HG03139 (cell line): Measurements from ENCODE around the gene STAMBPL1.
"Not testable (repeated sequence)": the region's sequence is repeated elsewhere in the genome, so short reads cannot be mapped to it uniquely, and the experiment has no call there.

Experiments used
- ATAC-seq: cut with Tn5 transposase; IDR thresholded peaks from one replicate; pipeline ENCODE4 v1.9.1; 2021; ENCODE audit not compliant: unreplicated experiment

STAMBPL1 gene

GRCh38 chr10:88879534-88880281 is at the start of gene STAMBPL1:
Gene STAMBPL1 (plus strand): TSS chr10:88880245. CDS start chr10:88901709, 21,464 bp downstream.
- peak; percentile 48 for ATAC-seq

GRCh38 chr10:88830643-88831268 is 49.3 kb upstream of the STAMBPL1 start:
- no peak for ATAC-seq

- no peak for ATAC-seq
Observed at GRCh38 chr10:88831709-88832108, 48.3 kb upstream of the STAMBPL1 start.

GRCh38 chr10:88832376-88832775 is 47.7 kb upstream of the STAMBPL1 start:
- no peak for ATAC-seq

GRCh38 chr10:88833156-88833555 is 46.9 kb upstream of the STAMBPL1 start:
- ATAC-seq = no peak

- ATAC-seq = no peak
Observed at GRCh38 chr10:88833723-88834122, 46.3 kb upstream of the STAMBPL1 start.

- peak; percentile 59 for ATAC-seq
Observed at GRCh38 chr10:88835096-88835909, 44.7 kb upstream of the STAMBPL1 start.

GRCh38 chr10:88835910-88836221 is 44.2 kb upstream of the STAMBPL1 start:
- ATAC-seq = no peak

GRCh38 chr10:88837632-88838031 is 42.4 kb upstream of the STAMBPL1 start:
- not testable (repeated sequence) for ATAC-seq

- no peak for ATAC-seq
Observed at GRCh38 chr10:88838766-88839350, 41.2 kb upstream of the STAMBPL1 start.

- ATAC-seq = no peak
Observed at GRCh38 chr10:88840104-88840503, 39.9 kb upstream of the STAMBPL1 start.

GRCh38 chr10:88840881-88841280 is 39.2 kb upstream of the STAMBPL1 start:
- no peak for ATAC-seq

GRCh38 chr10:88841316-88842111 is 38.5 kb upstream of the STAMBPL1 start:
- no peak for ATAC-seq

GRCh38 chr10:88843171-88843570 is 36.9 kb upstream of the STAMBPL1 start:
- no peak for ATAC-seq

- ATAC-seq = no peak
Observed at GRCh38 chr10:88848499-88848898, 31.5 kb upstream of the STAMBPL1 start.

GRCh38 chr10:88849234-88849633 is 30.8 kb upstream of the STAMBPL1 start:
- ATAC-seq = no peak

- no peak for ATAC-seq
Observed at GRCh38 chr10:88850712-88851111, 29.3 kb upstream of the STAMBPL1 start.

GRCh38 chr10:88851706-88852105 is 28.3 kb upstream of the STAMBPL1 start, which contains the start of gene ANKRD22:
Gene ANKRD22 (minus strand): TSS chr10:88851844. CDS start chr10:88851607, 237 bp downstream.
- no peak for ATAC-seq

- ATAC-seq = no peak
Observed at GRCh38 chr10:88852327-88852726, 27.7 kb upstream of the STAMBPL1 start.

GRCh38 chr10:88853155-88853881 is 26.7 kb upstream of the STAMBPL1 start:
- no peak for ATAC-seq
